C1 segment of cervical spinal cord (tissue), 14 donors: ENCODE measurements around the gene TLNRD1.

Experiments used
- DNase-seq, 14 donors: peaks; one replicate each; lab custom pipeline; 2025; lab: John Stamatoyannopoulos, UW

Gene TLNRD1

GRCh38 chr15:81054236-81054635, 53.5 kb downstream of the TLNRD1 start:
- no peak for DNase-seq
